Neural progenitor cell (in vitro differentiated cells): ENCODE measurements around the gene IFT88. TPM values are rescaled to one million over a fixed set of nuclear protein-coding genes. Genes with fewer than 3 reads are reported as not detected.

Experiments used
- DNase-seq: peaks from one replicate; pipeline ENCODE4 v3.0.0-alpha.2; 2016; ENCODE audit warnings: low spot score
- H2AFZ ChIP-seq: fragments of 200-600 bp; sonication (generic); replicated peaks from 2 replicates; pipeline ENCODE4 v1.6.1; 2016; ENCODE audit warnings: antibody characterized with exemption
- H3F3A ChIP-seq: fragments of 200-600 bp; sonication (generic); 2 replicates; pipeline ENCODE4 v1.6.1; 2016; ENCODE audit warnings: antibody characterized with exemption, low read depth
- H3K27ac ChIP-seq: fragments of 200-600 bp; sonication (generic); 2 replicates; pipeline ENCODE4 v1.5.1; 2016; ENCODE audit warnings: mild to moderate bottlenecking
- H3K27me3 ChIP-seq: fragments of 200-600 bp; sonication (generic); 2 replicates; pipeline ENCODE4 v1.6.1; 2016; ENCODE audit warnings: mild to moderate bottlenecking, moderate library complexity
- H3K36me3 ChIP-seq: fragments of 200-600 bp; sonication (generic); 2 replicates; pipeline ENCODE4 v1.5.1; 2016
- H3K4me1 ChIP-seq: fragments of 200-600 bp; sonication (generic); 2 replicates; pipeline ENCODE4 v1.6.1; 2016; ENCODE audit warnings: mixed run types
- H3K4me2 ChIP-seq: fragments of 200-600 bp; sonication (generic); 2 replicates; pipeline ENCODE4 v1.6.1; 2016
- H3K4me3 ChIP-seq: fragments of 200-600 bp; sonication (generic); 2 replicates; pipeline ENCODE4 v1.5.1; 2016
- H3K79me2 ChIP-seq: fragments of 200-600 bp; sonication (generic); 2 replicates; pipeline ENCODE4 v1.6.1; 2016; ENCODE audit warnings: low read depth
- H3K9ac ChIP-seq: fragments of 200-600 bp; sonication (generic); 2 replicates; pipeline ENCODE4 v1.6.1; 2016
- H3K9me3 ChIP-seq: fragments of 200-600 bp; sonication (generic); 2 replicates; pipeline ENCODE4 v1.5.1; 2016; ENCODE audit warnings: low read depth
- H4K20me1 ChIP-seq: fragments of 200-600 bp; sonication (generic); 2 replicates; pipeline ENCODE4 v1.6.1; 2016; ENCODE audit warnings: low read depth
- H3K27ac Mint-ChIP-seq: 3 replicates; pipeline ENCODE4 v1.8.0; 2021; ENCODE audit warnings: mixed read lengths
- H3K27me3 Mint-ChIP-seq: 2 replicates; pipeline ENCODE4 v1.8.0; 2022; ENCODE audit warnings: low read depth, mild to moderate bottlenecking, inconsistent platforms, moderate library complexity, mixed read lengths; ENCODE audit not compliant: insufficient read depth
- H3K36me3 Mint-ChIP-seq: 3 replicates; pipeline ENCODE4 v1.8.0; 2021; ENCODE audit warnings: mixed read lengths
- H3K4me1 Mint-ChIP-seq: 3 replicates; pipeline ENCODE4 v1.8.0; 2021; ENCODE audit warnings: mixed read lengths
- H3K4me3 Mint-ChIP-seq: 3 replicates; pipeline ENCODE4 v1.8.0; 2021; ENCODE audit warnings: mild to moderate bottlenecking, moderate library complexity, mixed read lengths
- H3K9me3 Mint-ChIP-seq: 3 replicates; pipeline ENCODE4 v1.8.0; 2020; ENCODE audit warnings: mixed read lengths
- EZH2 ChIP-seq: fragments of 200-600 bp; sonication (generic); IDR thresholded peaks from 2 replicates; pipeline ENCODE4 v1.6.1; 2017; ENCODE audit warnings: antibody characterized with exemption, mild to moderate bottlenecking, moderate library complexity
- EZH2phosphoT487 ChIP-seq: fragments of 200-600 bp; sonication (generic); IDR thresholded peaks from 2 replicates; pipeline ENCODE4 v1.6.1; 2017; ENCODE audit warnings: antibody characterized with exemption
- total RNA-seq: library from RNA; depleted of rRNA; stranded (reverse); fragments of >200 nt; gene quantifications from 2 replicates; pipeline ENCODE4 v1.2.3, GENCODE V29; 2015; ENCODE audit warnings: low replicate concordance
- TF ChIP-seq, protein P1 (sequence below): fragments of 200-600 bp; sonication (generic); IDR thresholded peaks from 2 replicates; pipeline ENCODE4 v1.5.1; 2017; ENCODE audit warnings: antibody characterized with exemption, mild to moderate bottlenecking

The IFT88 gene
- total RNA-seq, 1 donor from 2014 or later, result 18.4 TPM

DNA sequence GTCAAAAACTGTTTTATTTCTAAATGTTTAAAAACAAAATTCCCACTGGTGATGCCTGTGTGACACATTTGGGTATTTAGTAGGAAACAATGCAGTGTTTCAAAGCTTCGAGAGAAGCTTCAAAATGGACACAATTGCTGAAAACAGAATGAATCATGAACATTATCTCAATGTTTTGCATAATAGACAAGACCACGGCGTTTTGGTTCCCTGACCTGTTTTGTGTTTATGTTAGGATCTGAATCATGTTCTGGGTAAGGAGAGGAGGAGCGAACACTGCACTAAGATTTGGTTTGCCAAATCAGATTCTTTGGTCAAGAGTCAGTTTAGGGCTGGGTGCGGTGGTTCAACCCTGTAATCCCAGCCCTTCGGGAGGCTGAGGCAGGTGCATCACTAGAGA, 42.2 kb downstream of the IFT88 start:
- no peak overlapping the region for H3K4me2 ChIP-seq
- peak overlapping the region; percentile 13 for H3K27ac Mint-ChIP-seq
- peaks cover 10% of the 10 kb centered on the region for H3K36me3 Mint-ChIP-seq
- TF ChIP-seq EZH2 (no peak), EZH2phosphoT487 (no peak)
- TF ChIP-seq, protein P1, sequence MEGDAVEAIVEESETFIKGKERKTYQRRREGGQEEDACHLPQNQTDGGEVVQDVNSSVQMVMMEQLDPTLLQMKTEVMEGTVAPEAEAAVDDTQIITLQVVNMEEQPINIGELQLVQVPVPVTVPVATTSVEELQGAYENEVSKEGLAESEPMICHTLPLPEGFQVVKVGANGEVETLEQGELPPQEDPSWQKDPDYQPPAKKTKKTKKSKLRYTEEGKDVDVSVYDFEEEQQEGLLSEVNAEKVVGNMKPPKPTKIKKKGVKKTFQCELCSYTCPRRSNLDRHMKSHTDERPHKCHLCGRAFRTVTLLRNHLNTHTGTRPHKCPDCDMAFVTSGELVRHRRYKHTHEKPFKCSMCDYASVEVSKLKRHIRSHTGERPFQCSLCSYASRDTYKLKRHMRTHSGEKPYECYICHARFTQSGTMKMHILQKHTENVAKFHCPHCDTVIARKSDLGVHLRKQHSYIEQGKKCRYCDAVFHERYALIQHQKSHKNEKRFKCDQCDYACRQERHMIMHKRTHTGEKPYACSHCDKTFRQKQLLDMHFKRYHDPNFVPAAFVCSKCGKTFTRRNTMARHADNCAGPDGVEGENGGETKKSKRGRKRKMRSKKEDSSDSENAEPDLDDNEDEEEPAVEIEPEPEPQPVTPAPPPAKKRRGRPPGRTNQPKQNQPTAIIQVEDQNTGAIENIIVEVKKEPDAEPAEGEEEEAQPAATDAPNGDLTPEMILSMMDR, result no peak
- H3K27ac ChIP-seq, result no peak overlapping the region
- H3K36me3 ChIP-seq, result no peaks in the 10 kb centered on the region
- no peak for DNase-seq
- H3K79me2 ChIP-seq, result no peaks in the 10 kb centered on the region
- H3K27me3 Mint-ChIP-seq, result no peaks in the 10 kb centered on the region
- no peak overlapping the region for H3K4me3 Mint-ChIP-seq
- H4K20me1 ChIP-seq, result no peaks in the 10 kb centered on the region
- no peaks in the 10 kb centered on the region for H3K9me3 Mint-ChIP-seq
- no peaks in the 10 kb centered on the region for H3K4me1 Mint-ChIP-seq
- H3K4me1 ChIP-seq, result no peaks in the 10 kb centered on the region
- no peak overlapping the region for H3K4me3 ChIP-seq
- no peaks in the 10 kb centered on the region for H3K9me3 ChIP-seq
- no peaks in the 10 kb centered on the region for H3F3A ChIP-seq
- H3K9ac ChIP-seq, result no peak overlapping the region
- H3K27me3 ChIP-seq, result no peaks in the 10 kb centered on the region
- H2AFZ ChIP-seq, result no peak overlapping the region

DNA sequence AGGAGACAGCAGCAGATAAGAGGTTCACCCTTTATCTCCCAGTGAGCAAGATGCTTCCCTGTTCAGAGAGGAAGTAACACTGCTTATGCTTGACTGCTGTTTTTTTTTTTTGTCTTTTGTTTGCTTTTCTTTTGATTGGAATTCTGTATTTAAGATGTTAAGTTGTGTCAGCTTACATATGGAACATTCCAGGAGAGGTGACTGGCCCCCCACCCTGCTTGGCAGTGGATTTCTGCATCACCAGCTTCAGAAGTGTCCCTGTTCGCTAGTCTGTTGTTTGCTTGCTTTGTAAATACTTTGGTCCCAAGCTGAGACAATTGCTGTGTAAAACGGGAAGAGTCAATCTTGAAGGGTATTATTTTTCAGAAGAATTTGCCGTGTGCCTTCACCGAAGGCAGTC, 43.0 kb downstream of the IFT88 start:
- TF ChIP-seq EZH2phosphoT487, result no peak
- TF ChIP-seq, protein P1, result no peak
- no peak for TF ChIP-seq EZH2
- Mint-ChIP-seq H3K4me3 (no peak overlapping the region), H3K27me3 (no peaks in the 10 kb centered on the region), H3K36me3 (peaks cover 10% of the 10 kb centered on the region), H3K4me1 (no peaks in the 10 kb centered on the region), H3K9me3 (no peaks in the 10 kb centered on the region), H3K27ac (no peak overlapping the region)
- H4K20me1 ChIP-seq, result no peaks in the 10 kb centered on the region
- no peak overlapping the region for H2AFZ ChIP-seq
- no peak for DNase-seq
- H3K4me3 ChIP-seq, result no peak overlapping the region
- H3K27ac ChIP-seq, result no peak overlapping the region
- no peaks in the 10 kb centered on the region for H3K4me1 ChIP-seq
- H3K79me2 ChIP-seq, result no peaks in the 10 kb centered on the region
- H3K36me3 ChIP-seq, result no peaks in the 10 kb centered on the region
- H3F3A ChIP-seq, result no peaks in the 10 kb centered on the region
- H3K9me3 ChIP-seq, result no peaks in the 10 kb centered on the region
- no peak overlapping the region for H3K4me2 ChIP-seq
- H3K27me3 ChIP-seq, result no peaks in the 10 kb centered on the region
- no peak overlapping the region for H3K9ac ChIP-seq

DNA sequence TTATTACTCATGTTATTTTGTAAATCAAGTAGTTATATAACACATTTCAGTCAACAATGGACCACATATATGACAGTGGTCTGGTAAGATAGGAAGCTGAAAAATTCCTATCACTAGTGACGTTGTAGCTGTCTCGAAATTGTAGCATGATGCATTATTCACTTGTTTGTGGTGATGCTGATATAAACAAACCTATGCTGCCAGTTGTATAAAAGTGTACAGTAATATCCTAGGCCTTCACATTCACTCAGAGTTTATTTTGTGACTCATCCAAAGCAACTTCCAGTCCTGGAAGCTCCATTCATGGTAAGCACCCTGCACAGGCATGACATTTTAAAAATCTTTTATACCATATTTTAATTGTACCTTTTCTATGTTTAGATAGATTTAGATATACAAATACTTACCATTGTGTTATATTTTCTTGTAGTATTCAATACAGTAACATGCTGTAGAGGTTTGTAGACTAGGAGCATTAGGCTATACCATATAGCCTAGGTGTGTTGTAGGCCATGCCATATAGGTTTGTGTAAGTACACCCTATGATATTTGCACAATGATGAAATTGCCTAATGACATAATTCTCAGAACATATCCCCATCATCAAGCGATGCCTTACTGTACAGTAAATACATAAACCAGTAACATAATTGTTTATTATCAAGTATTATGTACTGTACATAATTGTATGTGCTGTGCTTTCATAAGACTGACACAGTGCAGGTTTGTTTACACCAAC, 49.3 kb downstream of the IFT88 start:
- Mint-ChIP-seq H3K27ac (no peak overlapping the region), H3K9me3 (no peaks in the 10 kb centered on the region), H3K36me3 (peaks cover 12% of the 10 kb centered on the region), H3K4me3 (no peak overlapping the region), H3K4me1 (no peaks in the 10 kb centered on the region), H3K27me3 (no peaks in the 10 kb centered on the region)
- Histone ChIP-seq H3K27ac (no peak overlapping the region), H3K4me1 (no peaks in the 10 kb centered on the region), H3F3A (no peaks in the 10 kb centered on the region), H3K9me3 (no peaks in the 10 kb centered on the region), H3K36me3 (no peaks in the 10 kb centered on the region), H3K4me2 (no peak overlapping the region), H3K27me3 (no peaks in the 10 kb centered on the region), H3K9ac (no peak overlapping the region), H3K4me3 (no peak overlapping the region), H4K20me1 (no peaks in the 10 kb centered on the region), H2AFZ (no peak overlapping the region), H3K79me2 (no peaks in the 10 kb centered on the region)
- no peak for DNase-seq
- TF ChIP-seq, protein P1, result no peak
- TF ChIP-seq EZH2, result no peak
- TF ChIP-seq EZH2phosphoT487, result no peak
